ENCODE measurements around the gene GIT2.

DNA sequence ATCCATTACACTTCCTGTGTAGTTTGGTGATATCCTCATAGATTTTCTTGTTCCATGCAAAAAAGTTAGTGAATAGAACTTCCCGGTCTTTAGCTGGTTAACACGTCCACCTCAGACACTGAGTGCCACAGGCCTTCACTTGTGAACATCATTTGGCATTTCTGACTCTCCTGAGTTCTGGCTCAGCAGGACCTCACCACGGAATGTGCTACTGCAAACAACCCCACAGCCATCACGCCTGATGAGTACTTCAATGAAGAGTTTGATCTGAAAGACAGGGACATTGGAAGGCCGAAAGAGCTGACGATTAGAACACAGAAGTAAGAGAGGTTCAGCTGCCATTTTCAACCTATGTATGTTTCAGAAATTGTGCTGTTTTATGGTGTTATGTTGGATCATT, 32.2 kb upstream of the GIT2 start:
- no peak for TF ChIP-seq POLR2A (IDR thresholded peaks at IDR 0.05)
- TF ChIP-seq, protein P1, sequence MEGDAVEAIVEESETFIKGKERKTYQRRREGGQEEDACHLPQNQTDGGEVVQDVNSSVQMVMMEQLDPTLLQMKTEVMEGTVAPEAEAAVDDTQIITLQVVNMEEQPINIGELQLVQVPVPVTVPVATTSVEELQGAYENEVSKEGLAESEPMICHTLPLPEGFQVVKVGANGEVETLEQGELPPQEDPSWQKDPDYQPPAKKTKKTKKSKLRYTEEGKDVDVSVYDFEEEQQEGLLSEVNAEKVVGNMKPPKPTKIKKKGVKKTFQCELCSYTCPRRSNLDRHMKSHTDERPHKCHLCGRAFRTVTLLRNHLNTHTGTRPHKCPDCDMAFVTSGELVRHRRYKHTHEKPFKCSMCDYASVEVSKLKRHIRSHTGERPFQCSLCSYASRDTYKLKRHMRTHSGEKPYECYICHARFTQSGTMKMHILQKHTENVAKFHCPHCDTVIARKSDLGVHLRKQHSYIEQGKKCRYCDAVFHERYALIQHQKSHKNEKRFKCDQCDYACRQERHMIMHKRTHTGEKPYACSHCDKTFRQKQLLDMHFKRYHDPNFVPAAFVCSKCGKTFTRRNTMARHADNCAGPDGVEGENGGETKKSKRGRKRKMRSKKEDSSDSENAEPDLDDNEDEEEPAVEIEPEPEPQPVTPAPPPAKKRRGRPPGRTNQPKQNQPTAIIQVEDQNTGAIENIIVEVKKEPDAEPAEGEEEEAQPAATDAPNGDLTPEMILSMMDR (IDR thresholded peaks at IDR 0.05), result no peak

Measured in transverse colon (tissue), 3 donors.